ENCODE data around the gene PTPN6. TPM values are rescaled to one million over a fixed set of nuclear protein-coding genes. Genes with fewer than 3 reads are reported as not detected.

PTPN6 gene
- total RNA-seq, 1 donor = 0.36 TPM

DNA sequence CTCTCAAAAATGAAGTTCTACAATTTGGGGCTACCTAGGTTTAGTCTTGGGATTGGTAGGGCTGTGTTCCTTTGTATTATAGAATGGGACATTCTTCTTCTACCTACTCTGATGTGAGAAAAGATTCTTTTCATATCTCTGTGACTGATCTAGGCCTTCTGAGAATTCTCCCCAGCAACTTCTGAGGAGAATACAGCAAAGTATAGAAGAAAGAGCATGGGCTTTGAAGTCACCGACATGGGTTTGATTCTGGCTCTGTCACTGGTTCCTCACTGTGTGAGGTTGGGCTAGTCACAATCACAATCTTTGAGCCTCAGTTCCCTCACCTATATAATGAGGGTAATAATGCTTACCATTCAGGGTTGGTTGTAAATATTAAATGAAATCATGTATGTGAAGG lies 18.4 kb upstream of the PTPN6 start:
- no peak overlapping the region for H3K4me2 ChIP-seq (ENCODE audit: insufficient read depth, low read length)
- TF ChIP-seq, protein P1, sequence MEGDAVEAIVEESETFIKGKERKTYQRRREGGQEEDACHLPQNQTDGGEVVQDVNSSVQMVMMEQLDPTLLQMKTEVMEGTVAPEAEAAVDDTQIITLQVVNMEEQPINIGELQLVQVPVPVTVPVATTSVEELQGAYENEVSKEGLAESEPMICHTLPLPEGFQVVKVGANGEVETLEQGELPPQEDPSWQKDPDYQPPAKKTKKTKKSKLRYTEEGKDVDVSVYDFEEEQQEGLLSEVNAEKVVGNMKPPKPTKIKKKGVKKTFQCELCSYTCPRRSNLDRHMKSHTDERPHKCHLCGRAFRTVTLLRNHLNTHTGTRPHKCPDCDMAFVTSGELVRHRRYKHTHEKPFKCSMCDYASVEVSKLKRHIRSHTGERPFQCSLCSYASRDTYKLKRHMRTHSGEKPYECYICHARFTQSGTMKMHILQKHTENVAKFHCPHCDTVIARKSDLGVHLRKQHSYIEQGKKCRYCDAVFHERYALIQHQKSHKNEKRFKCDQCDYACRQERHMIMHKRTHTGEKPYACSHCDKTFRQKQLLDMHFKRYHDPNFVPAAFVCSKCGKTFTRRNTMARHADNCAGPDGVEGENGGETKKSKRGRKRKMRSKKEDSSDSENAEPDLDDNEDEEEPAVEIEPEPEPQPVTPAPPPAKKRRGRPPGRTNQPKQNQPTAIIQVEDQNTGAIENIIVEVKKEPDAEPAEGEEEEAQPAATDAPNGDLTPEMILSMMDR (IDR thresholded peaks at IDR 0.05; ENCODE audit: extremely low read depth, low read depth, low read length) = no peak
- no peak for DNase-seq (ENCODE audit: insufficient read length, low spot score, missing footprints)
- no peaks in the 10 kb centered on the region for H3K27me3 ChIP-seq (ENCODE audit: insufficient read depth, low read length)
- H3K4me1 ChIP-seq (ENCODE audit: insufficient read depth, low read length) = peaks cover 40% of the 10 kb centered on the region
- peaks cover 44% of the 10 kb centered on the region for H4K20me1 ChIP-seq (ENCODE audit: insufficient read depth, low read length)
- H3K27ac ChIP-seq (ENCODE audit: low read depth, low read length) = no peak overlapping the region
- peaks cover 59% of the 10 kb centered on the region for H3K79me2 ChIP-seq (ENCODE audit: insufficient read depth, low read length)
- H2AFZ ChIP-seq (ENCODE audit: low read length) = no peak overlapping the region
- peaks cover 30% of the 10 kb centered on the region for H3K36me3 ChIP-seq (ENCODE audit: insufficient read depth, low read length)
- no peak overlapping the region for H3K4me3 ChIP-seq (ENCODE audit: insufficient read depth, low read length)
- H3K9me3 ChIP-seq (ENCODE audit: low read depth, low read length) = no peaks in the 10 kb centered on the region

DNA sequence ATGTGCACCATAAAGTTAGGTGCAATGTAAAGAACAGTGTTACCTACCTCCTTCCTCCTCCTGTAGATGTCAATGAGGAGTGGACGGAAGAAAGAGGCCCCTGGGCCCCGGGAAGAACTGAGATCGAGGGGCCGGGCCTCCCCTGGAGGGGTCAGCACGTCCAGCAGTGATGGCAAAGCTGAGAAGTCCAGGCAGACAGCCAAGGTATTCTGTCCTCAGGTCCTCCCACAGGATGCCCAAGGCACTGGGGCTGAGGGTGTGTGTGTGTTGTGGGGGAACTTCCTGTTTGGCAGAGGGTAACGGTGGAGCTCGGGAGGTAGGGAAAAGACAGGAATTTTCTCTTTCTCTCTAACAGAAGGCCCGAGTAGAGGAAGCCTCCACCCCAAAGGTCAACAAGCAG lies 17.0 kb upstream of the PTPN6 start:
- Histone ChIP-seq H3K27me3 (ENCODE audit: insufficient read depth, low read length) (no peaks in the 10 kb centered on the region), H2AFZ (ENCODE audit: low read length) (no peak overlapping the region), H3K79me2 (ENCODE audit: insufficient read depth, low read length) (peaks cover 53% of the 10 kb centered on the region), H4K20me1 (ENCODE audit: insufficient read depth, low read length) (peaks cover 41% of the 10 kb centered on the region), H3K36me3 (ENCODE audit: insufficient read depth, low read length) (peaks cover 39% of the 10 kb centered on the region), H3K9me3 (ENCODE audit: low read depth, low read length) (no peaks in the 10 kb centered on the region), H3K4me2 (ENCODE audit: insufficient read depth, low read length) (no peak overlapping the region), H3K4me1 (ENCODE audit: insufficient read depth, low read length) (peaks cover 45% of the 10 kb centered on the region), H3K27ac (ENCODE audit: low read depth, low read length) (peak overlapping the region; percentile 60), H3K4me3 (ENCODE audit: insufficient read depth, low read length) (no peak overlapping the region)
- TF ChIP-seq, protein P1 (IDR thresholded peaks at IDR 0.05; ENCODE audit: extremely low read depth, low read depth, low read length) = no peak
- peak; percentile 91 for DNase-seq (ENCODE audit: insufficient read length, low spot score, missing footprints)

DNA sequence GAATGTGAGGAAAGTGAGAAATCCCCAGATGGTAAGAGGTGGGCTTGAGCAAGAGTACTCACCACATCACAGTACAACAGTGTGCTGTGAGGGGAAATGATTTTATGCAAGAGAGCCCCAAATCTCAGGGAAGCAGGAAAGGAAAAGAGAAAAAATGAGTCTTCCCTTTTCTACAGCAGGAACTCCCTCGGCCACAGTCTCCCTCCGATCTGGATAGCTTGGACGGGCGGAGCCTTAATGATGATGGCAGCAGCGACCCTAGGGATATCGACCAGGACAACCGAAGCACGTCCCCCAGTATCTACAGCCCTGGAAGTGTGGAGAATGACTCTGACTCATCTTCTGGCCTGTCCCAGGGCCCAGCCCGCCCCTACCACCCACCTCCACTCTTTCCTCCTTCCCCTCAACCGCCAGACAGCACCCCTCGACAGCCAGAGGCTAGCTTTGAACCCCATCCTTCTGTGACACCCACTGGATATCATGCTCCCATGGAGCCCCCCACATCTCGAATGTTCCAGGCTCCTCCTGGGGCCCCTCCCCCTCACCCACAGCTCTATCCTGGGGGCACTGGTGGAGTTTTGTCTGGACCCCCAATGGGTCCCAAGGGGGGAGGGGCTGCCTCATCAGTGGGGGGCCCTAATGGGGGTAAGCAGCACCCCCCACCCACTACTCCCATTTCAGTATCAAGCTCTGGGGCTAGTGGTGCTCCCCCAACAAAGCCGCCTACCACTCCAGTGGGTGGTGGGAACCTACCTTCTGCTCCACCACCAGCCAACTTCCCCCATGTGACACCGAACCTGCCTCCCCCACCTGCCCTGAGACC lies 15.6 kb upstream of the PTPN6 start:
- Histone ChIP-seq H3K4me2 (ENCODE audit: insufficient read depth, low read length) (no peak overlapping the region), H3K4me1 (ENCODE audit: insufficient read depth, low read length) (peaks cover 32% of the 10 kb centered on the region), H2AFZ (ENCODE audit: low read length) (no peak overlapping the region), H3K27me3 (ENCODE audit: insufficient read depth, low read length) (no peaks in the 10 kb centered on the region), H3K4me3 (ENCODE audit: insufficient read depth, low read length) (no peak overlapping the region), H4K20me1 (ENCODE audit: insufficient read depth, low read length) (peaks cover 30% of the 10 kb centered on the region), H3K79me2 (ENCODE audit: insufficient read depth, low read length) (peaks cover 42% of the 10 kb centered on the region), H3K27ac (ENCODE audit: low read depth, low read length) (peak overlapping the region; percentile 12), H3K9me3 (ENCODE audit: low read depth, low read length) (no peaks in the 10 kb centered on the region), H3K36me3 (ENCODE audit: insufficient read depth, low read length) (peaks cover 50% of the 10 kb centered on the region)
- TF ChIP-seq, protein P1 (IDR thresholded peaks at IDR 0.05; ENCODE audit: extremely low read depth, low read depth, low read length) = no peak
- no peak for DNase-seq (ENCODE audit: insufficient read length, low spot score, missing footprints)

DNA sequence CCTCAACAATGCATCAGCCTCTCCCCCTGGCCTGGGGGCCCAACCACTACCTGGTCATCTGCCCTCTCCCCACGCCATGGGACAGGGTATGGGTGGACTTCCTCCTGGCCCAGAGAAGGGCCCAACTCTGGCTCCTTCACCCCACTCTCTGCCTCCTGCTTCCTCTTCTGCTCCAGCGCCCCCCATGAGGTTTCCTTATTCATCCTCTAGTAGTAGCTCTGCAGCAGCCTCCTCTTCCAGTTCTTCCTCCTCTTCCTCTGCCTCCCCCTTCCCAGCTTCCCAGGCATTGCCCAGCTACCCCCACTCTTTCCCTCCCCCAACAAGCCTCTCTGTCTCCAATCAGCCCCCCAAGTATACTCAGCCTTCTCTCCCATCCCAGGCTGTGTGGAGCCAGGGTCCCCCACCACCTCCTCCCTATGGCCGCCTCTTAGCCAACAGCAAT lies 14.9 kb upstream of the PTPN6 start:
- no peak overlapping the region for H3K4me3 ChIP-seq (ENCODE audit: insufficient read depth, low read length)
- H3K27me3 ChIP-seq (ENCODE audit: insufficient read depth, low read length) = no peaks in the 10 kb centered on the region
- no peak overlapping the region for H2AFZ ChIP-seq (ENCODE audit: low read length)
- peaks cover 56% of the 10 kb centered on the region for H3K36me3 ChIP-seq (ENCODE audit: insufficient read depth, low read length)
- H3K4me2 ChIP-seq (ENCODE audit: insufficient read depth, low read length) = no peak overlapping the region
- H3K9me3 ChIP-seq (ENCODE audit: low read depth, low read length) = no peaks in the 10 kb centered on the region
- H3K27ac ChIP-seq (ENCODE audit: low read depth, low read length) = no peak overlapping the region
- peaks cover 27% of the 10 kb centered on the region for H3K4me1 ChIP-seq (ENCODE audit: insufficient read depth, low read length)
- H4K20me1 ChIP-seq (ENCODE audit: insufficient read depth, low read length) = peaks cover 24% of the 10 kb centered on the region
- TF ChIP-seq, protein P1 (IDR thresholded peaks at IDR 0.05; ENCODE audit: extremely low read depth, low read depth, low read length) = no peak
- peaks cover 39% of the 10 kb centered on the region for H3K79me2 ChIP-seq (ENCODE audit: insufficient read depth, low read length)
- DNase-seq (ENCODE audit: insufficient read length, low spot score, missing footprints) = no peak
